Neural progenitor cell (in vitro differentiated cells): ENCODE measurements around the gene ZFP36. TPM values are rescaled to one million over a fixed set of nuclear protein-coding genes. Genes with fewer than 3 reads are reported as not detected.

Experiments
- DNase-seq: peaks from one replicate; pipeline ENCODE4 v3.0.0-alpha.2; 2016; ENCODE audit warnings: low spot score
- H2AFZ ChIP-seq: fragments of 200-600 bp; sonication (generic); replicated peaks from 2 replicates; pipeline ENCODE4 v1.6.1; 2016; ENCODE audit warnings: antibody characterized with exemption
- H3F3A ChIP-seq: fragments of 200-600 bp; sonication (generic); 2 replicates; pipeline ENCODE4 v1.6.1; 2016; ENCODE audit warnings: antibody characterized with exemption, low read depth
- H3K27ac ChIP-seq: fragments of 200-600 bp; sonication (generic); 2 replicates; pipeline ENCODE4 v1.5.1; 2016; ENCODE audit warnings: mild to moderate bottlenecking
- H3K27me3 ChIP-seq: fragments of 200-600 bp; sonication (generic); 2 replicates; pipeline ENCODE4 v1.6.1; 2016; ENCODE audit warnings: mild to moderate bottlenecking, moderate library complexity
- H3K36me3 ChIP-seq: fragments of 200-600 bp; sonication (generic); 2 replicates; pipeline ENCODE4 v1.5.1; 2016
- H3K4me1 ChIP-seq: fragments of 200-600 bp; sonication (generic); 2 replicates; pipeline ENCODE4 v1.6.1; 2016; ENCODE audit warnings: mixed run types
- H3K4me2 ChIP-seq: fragments of 200-600 bp; sonication (generic); 2 replicates; pipeline ENCODE4 v1.6.1; 2016
- H3K4me3 ChIP-seq: fragments of 200-600 bp; sonication (generic); 2 replicates; pipeline ENCODE4 v1.5.1; 2016
- H3K79me2 ChIP-seq: fragments of 200-600 bp; sonication (generic); 2 replicates; pipeline ENCODE4 v1.6.1; 2016; ENCODE audit warnings: low read depth
- H3K9ac ChIP-seq: fragments of 200-600 bp; sonication (generic); 2 replicates; pipeline ENCODE4 v1.6.1; 2016
- H3K9me3 ChIP-seq: fragments of 200-600 bp; sonication (generic); 2 replicates; pipeline ENCODE4 v1.5.1; 2016; ENCODE audit warnings: low read depth
- H4K20me1 ChIP-seq: fragments of 200-600 bp; sonication (generic); 2 replicates; pipeline ENCODE4 v1.6.1; 2016; ENCODE audit warnings: low read depth
- H3K27ac Mint-ChIP-seq: 3 replicates; pipeline ENCODE4 v1.8.0; 2021; ENCODE audit warnings: mixed read lengths
- H3K27me3 Mint-ChIP-seq: 2 replicates; pipeline ENCODE4 v1.8.0; 2022; ENCODE audit warnings: low read depth, mild to moderate bottlenecking, inconsistent platforms, moderate library complexity, mixed read lengths; ENCODE audit not compliant: insufficient read depth
- H3K36me3 Mint-ChIP-seq: 3 replicates; pipeline ENCODE4 v1.8.0; 2021; ENCODE audit warnings: mixed read lengths
- H3K4me1 Mint-ChIP-seq: 3 replicates; pipeline ENCODE4 v1.8.0; 2021; ENCODE audit warnings: mixed read lengths
- H3K4me3 Mint-ChIP-seq: 3 replicates; pipeline ENCODE4 v1.8.0; 2021; ENCODE audit warnings: mild to moderate bottlenecking, moderate library complexity, mixed read lengths
- H3K9me3 Mint-ChIP-seq: 3 replicates; pipeline ENCODE4 v1.8.0; 2020; ENCODE audit warnings: mixed read lengths
- EZH2 ChIP-seq: fragments of 200-600 bp; sonication (generic); IDR thresholded peaks from 2 replicates; pipeline ENCODE4 v1.6.1; 2017; ENCODE audit warnings: antibody characterized with exemption, mild to moderate bottlenecking, moderate library complexity
- EZH2phosphoT487 ChIP-seq: fragments of 200-600 bp; sonication (generic); IDR thresholded peaks from 2 replicates; pipeline ENCODE4 v1.6.1; 2017; ENCODE audit warnings: antibody characterized with exemption
- total RNA-seq: library from RNA; depleted of rRNA; stranded (reverse); fragments of >200 nt; gene quantifications from 2 replicates; pipeline ENCODE4 v1.2.3, GENCODE V29; 2015; ENCODE audit warnings: low replicate concordance
- TF ChIP-seq, protein P1 (sequence below): fragments of 200-600 bp; sonication (generic); IDR thresholded peaks from 2 replicates; pipeline ENCODE4 v1.5.1; 2017; ENCODE audit warnings: antibody characterized with exemption, mild to moderate bottlenecking

ZFP36 gene
- total RNA-seq, 1 donor from 2014 or later = not detected

DNA sequence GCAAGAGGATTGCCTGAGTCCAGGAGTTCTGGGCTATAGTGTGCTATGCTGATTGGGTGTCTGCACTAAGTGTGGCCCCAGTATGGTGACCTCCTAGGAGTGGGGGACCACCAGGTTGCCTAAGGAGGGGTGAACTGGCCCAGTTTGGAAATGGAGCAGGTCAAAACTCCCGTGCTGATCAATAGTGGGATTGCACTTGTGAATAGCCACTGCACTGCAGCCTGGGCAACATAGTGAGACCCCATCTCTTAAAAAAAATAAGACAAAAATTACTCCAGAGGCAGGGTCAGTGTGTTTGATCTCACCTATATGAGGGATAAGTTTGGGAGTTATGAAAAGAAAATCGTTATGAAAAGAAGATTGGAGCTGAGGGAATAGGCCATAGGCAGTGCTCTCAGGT, 37.4 kb upstream of the ZFP36 start:
- Histone ChIP-seq H4K20me1 (peaks cover 31% of the 10 kb centered on the region), H3K79me2 (no peaks in the 10 kb centered on the region), H3K4me3 (no peak overlapping the region), H3F3A (no peaks in the 10 kb centered on the region), H2AFZ (no peak overlapping the region), H3K4me2 (no peak overlapping the region), H3K36me3 (no peaks in the 10 kb centered on the region), H3K9me3 (no peaks in the 10 kb centered on the region), H3K27me3 (no peaks in the 10 kb centered on the region), H3K9ac (no peak overlapping the region), H3K4me1 (no peaks in the 10 kb centered on the region), H3K27ac (no peak overlapping the region)
- TF ChIP-seq EZH2phosphoT487 = no peak
- no peak for TF ChIP-seq EZH2
- TF ChIP-seq, protein P1, sequence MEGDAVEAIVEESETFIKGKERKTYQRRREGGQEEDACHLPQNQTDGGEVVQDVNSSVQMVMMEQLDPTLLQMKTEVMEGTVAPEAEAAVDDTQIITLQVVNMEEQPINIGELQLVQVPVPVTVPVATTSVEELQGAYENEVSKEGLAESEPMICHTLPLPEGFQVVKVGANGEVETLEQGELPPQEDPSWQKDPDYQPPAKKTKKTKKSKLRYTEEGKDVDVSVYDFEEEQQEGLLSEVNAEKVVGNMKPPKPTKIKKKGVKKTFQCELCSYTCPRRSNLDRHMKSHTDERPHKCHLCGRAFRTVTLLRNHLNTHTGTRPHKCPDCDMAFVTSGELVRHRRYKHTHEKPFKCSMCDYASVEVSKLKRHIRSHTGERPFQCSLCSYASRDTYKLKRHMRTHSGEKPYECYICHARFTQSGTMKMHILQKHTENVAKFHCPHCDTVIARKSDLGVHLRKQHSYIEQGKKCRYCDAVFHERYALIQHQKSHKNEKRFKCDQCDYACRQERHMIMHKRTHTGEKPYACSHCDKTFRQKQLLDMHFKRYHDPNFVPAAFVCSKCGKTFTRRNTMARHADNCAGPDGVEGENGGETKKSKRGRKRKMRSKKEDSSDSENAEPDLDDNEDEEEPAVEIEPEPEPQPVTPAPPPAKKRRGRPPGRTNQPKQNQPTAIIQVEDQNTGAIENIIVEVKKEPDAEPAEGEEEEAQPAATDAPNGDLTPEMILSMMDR = no peak
- no peak overlapping the region for H3K27ac Mint-ChIP-seq
- H3K27me3 Mint-ChIP-seq = no peaks in the 10 kb centered on the region
- DNase-seq = no peak
- no peaks in the 10 kb centered on the region for H3K4me1 Mint-ChIP-seq
- H3K36me3 Mint-ChIP-seq = peaks cover 32% of the 10 kb centered on the region
- H3K4me3 Mint-ChIP-seq = no peak overlapping the region
- H3K9me3 Mint-ChIP-seq = no peaks in the 10 kb centered on the region

DNA sequence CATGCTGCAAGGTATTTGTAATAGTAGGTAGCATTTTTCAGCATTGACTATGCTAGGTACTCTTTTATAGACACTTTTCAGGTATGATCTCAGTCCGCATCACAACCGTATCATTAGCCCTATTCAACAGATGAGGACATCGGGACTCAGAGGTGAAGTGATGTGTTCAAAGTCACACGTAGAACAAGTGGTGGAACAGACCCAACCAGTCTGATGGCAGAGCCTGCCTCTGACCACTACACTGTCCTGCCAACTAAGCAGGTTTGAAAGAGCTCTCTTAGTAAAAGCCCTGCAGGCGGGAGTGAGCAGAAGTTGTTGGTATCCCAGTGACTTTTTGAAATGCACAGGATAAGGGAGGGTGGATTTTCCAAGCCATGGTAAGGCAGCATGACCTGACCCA, 35.9 kb upstream of the ZFP36 start:
- H3K79me2 ChIP-seq = no peaks in the 10 kb centered on the region
- H3K9me3 ChIP-seq = no peaks in the 10 kb centered on the region
- H3F3A ChIP-seq = no peaks in the 10 kb centered on the region
- H3K4me2 ChIP-seq = no peak overlapping the region
- no peaks in the 10 kb centered on the region for H3K4me1 ChIP-seq
- no peak overlapping the region for H3K27ac ChIP-seq
- no peaks in the 10 kb centered on the region for H3K36me3 ChIP-seq
- H3K4me1 Mint-ChIP-seq = no peaks in the 10 kb centered on the region
- TF ChIP-seq, protein P1 = no peak
- TF ChIP-seq EZH2phosphoT487 = no peak
- no peak for TF ChIP-seq EZH2
- no peaks in the 10 kb centered on the region for H3K27me3 ChIP-seq
- no peak overlapping the region for H3K4me3 ChIP-seq
- peaks cover 30% of the 10 kb centered on the region for H4K20me1 ChIP-seq
- H3K27me3 Mint-ChIP-seq = no peaks in the 10 kb centered on the region
- DNase-seq = no peak
- no peaks in the 10 kb centered on the region for H3K9me3 Mint-ChIP-seq
- H2AFZ ChIP-seq = no peak overlapping the region
- H3K4me3 Mint-ChIP-seq = no peak overlapping the region
- H3K36me3 Mint-ChIP-seq = peaks cover 32% of the 10 kb centered on the region
- H3K9ac ChIP-seq = no peak overlapping the region
- H3K27ac Mint-ChIP-seq = no peak overlapping the region

DNA sequence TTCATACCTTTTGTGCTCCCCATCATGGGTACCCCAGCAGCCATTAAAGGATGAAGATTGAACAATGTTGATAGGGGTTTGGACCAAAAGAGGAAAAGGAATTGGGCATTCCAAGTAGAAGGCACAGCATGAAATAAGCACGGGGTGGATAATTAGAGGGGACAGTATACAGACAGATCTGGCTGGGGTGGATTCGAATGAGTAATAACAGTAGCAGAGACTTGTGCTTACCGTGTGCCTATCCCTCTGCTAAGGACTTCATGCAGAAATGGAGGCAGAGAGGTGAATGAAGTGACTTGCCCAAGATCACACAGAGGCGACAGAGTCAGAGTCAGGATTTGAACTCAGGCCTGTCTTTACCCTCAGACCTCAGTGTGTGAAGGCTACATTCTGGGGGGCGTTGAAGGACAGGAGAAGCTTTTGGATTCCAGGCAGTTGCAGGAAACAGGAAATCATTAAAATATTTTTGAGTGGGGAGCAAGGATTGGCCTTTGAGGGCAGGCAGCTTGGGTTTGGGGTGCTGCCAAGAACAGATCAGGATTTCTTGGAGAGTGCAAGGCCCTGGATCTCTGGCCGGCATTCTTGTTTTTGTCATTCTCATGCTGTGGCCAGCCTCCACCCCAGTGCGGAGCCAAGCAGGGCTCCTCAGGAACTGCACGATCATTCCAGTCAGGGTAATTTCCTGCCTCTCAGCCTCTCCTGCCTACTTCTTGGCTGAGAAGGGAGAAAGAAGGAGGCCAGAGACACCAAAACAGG, 34.4 kb upstream of the ZFP36 start:
- TF ChIP-seq, protein P1 = no peak
- TF ChIP-seq EZH2 (no peak), EZH2phosphoT487 (no peak)
- Histone ChIP-seq H3K9me3 (no peaks in the 10 kb centered on the region), H3K4me1 (no peaks in the 10 kb centered on the region), H4K20me1 (peaks cover 22% of the 10 kb centered on the region), H3K79me2 (no peaks in the 10 kb centered on the region), H3K4me2 (no peak overlapping the region), H2AFZ (no peak overlapping the region), H3F3A (no peaks in the 10 kb centered on the region), H3K27ac (no peak overlapping the region), H3K36me3 (no peaks in the 10 kb centered on the region), H3K27me3 (no peaks in the 10 kb centered on the region), H3K9ac (no peak overlapping the region), H3K4me3 (no peak overlapping the region)
- Mint-ChIP-seq H3K27me3 (no peaks in the 10 kb centered on the region), H3K9me3 (no peaks in the 10 kb centered on the region), H3K4me3 (no peak overlapping the region), H3K27ac (no peak overlapping the region), H3K36me3 (peaks cover 38% of the 10 kb centered on the region), H3K4me1 (no peaks in the 10 kb centered on the region)
- DNase-seq = no peak
